ENCODE measurements around the gene MID1. TPM values are rescaled to one million over a fixed set of nuclear protein-coding genes. Genes with fewer than 3 reads are reported as not detected.

The MID1 gene
- 27.6 to 51.2 TPM (median 41.8 TPM) in 5 replicates for total RNA-seq (2022; extraction: Qiagen RNA extraction; ENCODE audit: low read depth)

GRCh38 chrX:10620121-10620699 lies at the start of gene MID1:
TSS of gene MID1 (minus strand) at chrX:10620585. CDS start at chrX:10567547, 53,038 bp downstream.

